Lung (tissue), 12 donors: ENCODE results near the gene SCRN1. TPM values are rescaled to one million over a fixed set of nuclear protein-coding genes. Genes with fewer than 3 reads are reported as not detected.

Source experiments
- ATAC-seq: fragments of 200-7000 bp; cut with Tn5 transposase; one replicate; pipeline ENCODE4 v1.9.1; 2020; ENCODE audit warnings: moderate number of reproducible peaks; ENCODE audit not compliant: insufficient read depth, low FRiP score
- DNase-seq, 3 donors: peaks; one replicate each; pipeline ENCODE4 v3.0.0-alpha.2; 2013 to 2017
- H3K27ac ChIP-seq, 2 donors: one replicate each; pipeline ENCODE4 v1.5.1; 2013; ENCODE audit warnings: mild to moderate bottlenecking in 2 of 2, moderate library complexity in 2 of 2, control low read depth in 1 of 2, inconsistent platforms in 1 of 2, low read depth in 1 of 2, low read length in 1 of 2
- H3K27me3 ChIP-seq, 3 donors: one replicate each; pipeline ENCODE4 v1.5.1; 2013; ENCODE audit warnings: low read length in 2 of 3; ENCODE audit not compliant: control insufficient read depth in 3 of 3, insufficient read depth in 3 of 3
- H3K36me3 ChIP-seq, 4 donors: one replicate each; pipeline ENCODE4 v1.5.1; 2013; ENCODE audit warnings: low read length in 4 of 4, mild to moderate bottlenecking in 1 of 4, moderate library complexity in 1 of 4; ENCODE audit not compliant: control insufficient read depth in 4 of 4, insufficient read depth in 4 of 4
- H3K4me1 ChIP-seq, 5 donors: one replicate each; pipeline ENCODE4 v1.5.1; 2013; ENCODE audit warnings: low read length in 5 of 5, mild to moderate bottlenecking in 2 of 5, moderate library complexity in 1 of 5; ENCODE audit not compliant: control insufficient read depth in 5 of 5, insufficient read depth in 5 of 5
- H3K4me3 ChIP-seq: one replicate; pipeline ENCODE4 v1.5.1; 2013; ENCODE audit warnings: mild to moderate bottlenecking, control low read depth, moderate library complexity
- H3K9ac ChIP-seq, 2 donors: one replicate each; pipeline ENCODE4 v1.5.1; 2013; ENCODE audit warnings: low read length in 2 of 2, control low read depth in 1 of 2; ENCODE audit not compliant: insufficient read depth in 1 of 2
- H3K9me3 ChIP-seq, 4 donors: one replicate each; pipeline ENCODE4 v1.5.1; 2013; ENCODE audit warnings: low read length in 3 of 4, mild to moderate bottlenecking in 1 of 4, moderate library complexity in 1 of 4; ENCODE audit not compliant: control insufficient read depth in 4 of 4, insufficient read depth in 3 of 4
- CTCF ChIP-seq: IDR thresholded peaks from 2 replicates; pipeline ENCODE4 v1.5.1; 2012; ENCODE audit warnings: mild to moderate bottlenecking; ENCODE audit errors: control extremely low read depth, extremely low read depth
- whole genome bisulfite sequencing, 2 donors: extraction: QIAGEN DNeasy Blood & Tissue Kit; methylation state at CpG; one replicate each; pipeline ENCODE4 v1.1.7; 2013; 5-methylcytosine and 5-hydroxymethylcytosine counted together
- polyA plus RNA-seq, 2 donors: library from polyadenylated mRNA; stranded (reverse); fragments of 200-250 nt; gene quantifications; one replicate each; pipeline ENCODE4 v1.2.1, GENCODE V29; 2013
- total RNA-seq, 2 donors: library from RNA; depleted of rRNA in 1 of 2; stranded (reverse); fragments of >200 nt in 1 of 2; gene quantifications; one replicate each; pipeline ENCODE4 v1.2.1, GENCODE V29; 2014 to 2021
- donor health status: control.
- donor health status: control.
- donor health status: Bipolar disorder and iron deficiency.
- donor health status: healthy.
- donor health status: DM: yes; HTN: yes; CAD: no.

The SCRN1 gene
- total and polyA plus RNA-seq, 4 donors = 5.5 to 32.3 (median 20.2) TPM

GRCh38 chr7:29951206-29951605 lies 38.4 kb downstream of the SCRN1 start:
- Histone ChIP-seq H3K9ac (no peak overlapping the region), H3K4me1 (peaks cover 0 to 5% (median 0%) of the 10 kb centered on the region in 5 donors), H3K9me3 (peaks cover 0 to 3% (median 0%) of the 10 kb centered on the region in 4 donors), H3K27me3 (no peaks in the 10 kb centered on the region), H3K4me3 (no peak overlapping the region), H3K27ac (no peak overlapping the region), H3K36me3 (peaks cover 0 to 27% (median 13%) of the 10 kb centered on the region in 4 donors)
- TF ChIP-seq CTCF = no peak
- no peak for ATAC-seq
- DNase-seq = no peak
- WGBS, 2 donors = 94 to 98% methylated on average over 8 of the region's 8 CpGs

- Histone ChIP-seq H3K9me3 (peaks cover 0 to 3% (median 0%) of the 10 kb centered on the region in 4 donors), H3K27me3 (no peaks in the 10 kb centered on the region), H3K36me3 (peaks cover 0 to 31% (median 13%) of the 10 kb centered on the region in 4 donors), H3K4me1 (peaks cover 0 to 8% (median 0%) of the 10 kb centered on the region in 5 donors), H3K4me3 (no peak overlapping the region), H3K9ac (no peak overlapping the region), H3K27ac (no peak overlapping the region)
- no peak for TF ChIP-seq CTCF
- no peak for DNase-seq
- ATAC-seq = no peak
- 92 to 95% methylated on average over 8 of the region's 8 CpGs for whole genome bisulfite sequencing, 2 donors
Observed at GRCh38 chr7:29950480-29950879, 39.1 kb downstream of the SCRN1 start.

- Histone ChIP-seq H3K36me3 (peaks cover 0 to 44% (median 15%) of the 10 kb centered on the region in 4 donors), H3K4me3 (no peak overlapping the region), H3K27ac (no peak overlapping the region), H3K27me3 (no peaks in the 10 kb centered on the region), H3K9ac (no peak overlapping the region), H3K4me1 (peaks cover 0 to 8% (median 0%) of the 10 kb centered on the region in 5 donors), H3K9me3 (peaks cover 0 to 3% (median 0%) of the 10 kb centered on the region in 4 donors)
- ATAC-seq (no peak), DNase-seq (no peak)
- WGBS, 2 donors = 85 to 90% methylated on average over 2 of the region's 2 CpGs
- no peak for TF ChIP-seq CTCF
Observed at GRCh38 chr7:29948587-29948986, 41.0 kb downstream of the SCRN1 start.
